Activated naive CD8-positive, alpha-beta T cell (primary cell): ENCODE measurements around the gene CT45A1.
"Not testable (repeated sequence)": the region's sequence is repeated elsewhere in the genome, so short reads cannot be mapped to it uniquely, and the experiment has no call there.

Experiments used
- H3K27ac Mint-ChIP-seq: one replicate; pipeline ENCODE4 v1.8.0; 2021; ENCODE audit warnings: mixed read lengths
- H3K27me3 Mint-ChIP-seq: one replicate; pipeline ENCODE4 v1.8.0; 2021; ENCODE audit warnings: mixed read lengths
- H3K36me3 Mint-ChIP-seq: one replicate; pipeline ENCODE4 v1.8.0; 2021; ENCODE audit warnings: mixed read lengths
- H3K4me1 Mint-ChIP-seq: one replicate; pipeline ENCODE4 v1.8.0; 2021; ENCODE audit warnings: low read depth, mixed read lengths
- H3K4me3 Mint-ChIP-seq: one replicate; pipeline ENCODE4 v1.8.0; 2021; ENCODE audit warnings: mild to moderate bottlenecking, mixed read lengths
- H3K9me3 Mint-ChIP-seq: one replicate; pipeline ENCODE4 v1.8.0; 2021; ENCODE audit warnings: low read depth, mixed read lengths

Gene CT45A1, protein sequence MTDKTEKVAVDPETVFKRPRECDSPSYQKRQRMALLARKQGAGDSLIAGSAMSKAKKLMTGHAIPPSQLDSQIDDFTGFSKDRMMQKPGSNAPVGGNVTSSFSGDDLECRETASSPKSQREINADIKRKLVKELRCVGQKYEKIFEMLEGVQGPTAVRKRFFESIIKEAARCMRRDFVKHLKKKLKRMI

GRCh38 chrX:135713183-135713689, at the start of gene CT45A1:
Gene CT45A1, plus strand, starts transcription at chrX:135713639. Its CDS starts 5,302 bp downstream, at chrX:135718941.
- H3K27me3 Mint-ChIP-seq, H3K27ac Mint-ChIP-seq, H3K36me3 Mint-ChIP-seq, H3K9me3 Mint-ChIP-seq, H3K4me3 Mint-ChIP-seq, H3K4me1 Mint-ChIP-seq: not testable (repeated sequence)

DNA sequence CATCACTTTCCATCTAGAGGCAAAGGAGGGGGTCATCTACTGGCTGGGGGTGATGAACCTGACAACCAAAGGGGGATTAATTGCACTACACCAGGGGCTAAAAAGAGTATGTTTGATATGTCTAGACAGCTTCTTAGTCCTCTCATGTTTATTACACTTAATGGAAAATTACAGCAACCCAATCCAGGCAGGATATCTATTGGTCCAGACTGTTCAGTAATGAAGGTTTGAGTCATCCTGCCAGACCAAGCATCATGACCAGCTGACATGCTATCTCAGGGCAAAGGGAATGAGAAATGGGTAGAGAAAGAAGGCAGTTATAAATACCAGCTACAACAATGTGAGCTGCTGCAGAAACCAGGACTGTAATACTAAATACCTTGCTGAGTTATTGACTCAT, 40.5 kb upstream of the CT45A1 start:
- H3K27ac Mint-ChIP-seq, H3K4me1 Mint-ChIP-seq, H3K27me3 Mint-ChIP-seq, H3K4me3 Mint-ChIP-seq, H3K9me3 Mint-ChIP-seq, H3K36me3 Mint-ChIP-seq: not testable (repeated sequence)

DNA sequence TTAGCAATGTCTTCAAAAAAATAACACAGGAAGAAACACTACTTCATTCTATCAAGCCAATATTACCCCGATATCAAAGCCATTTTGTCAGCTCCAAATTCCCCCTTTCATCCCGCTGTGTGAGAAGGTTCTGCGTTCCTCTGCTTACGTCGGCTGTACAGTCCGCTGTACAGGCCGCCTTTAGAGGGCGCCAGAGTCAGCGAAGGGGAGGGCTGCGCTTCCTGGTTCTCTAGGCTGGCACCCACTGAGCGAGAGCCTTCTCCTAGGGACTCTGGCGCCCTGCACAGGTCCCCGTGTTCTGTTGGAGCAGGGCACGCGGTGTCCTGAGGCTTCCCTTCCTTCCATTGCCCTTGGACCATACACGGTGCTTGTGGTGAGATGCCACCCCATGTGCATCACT, 25.3 kb upstream of the CT45A1 start:
- Mint-ChIP-seq H3K4me1 (no peaks in the 10 kb centered on the region), H3K36me3 (no peaks in the 10 kb centered on the region), H3K27ac (no peak overlapping the region), H3K4me3 (no peak overlapping the region), H3K9me3 (no peaks in the 10 kb centered on the region), H3K27me3 (peaks cover 11% of the 10 kb centered on the region)

- peaks cover 12% of the 10 kb centered on the region for H3K27me3 Mint-ChIP-seq
- H3K27ac Mint-ChIP-seq, result no peak overlapping the region
- H3K36me3 Mint-ChIP-seq, result no peaks in the 10 kb centered on the region
- H3K4me1 Mint-ChIP-seq, result no peaks in the 10 kb centered on the region
- H3K4me3 Mint-ChIP-seq, result no peak overlapping the region
- H3K9me3 Mint-ChIP-seq, result no peaks in the 10 kb centered on the region
Measured at GRCh38 chrX:135695471-135695870, 18.0 kb upstream of the CT45A1 start.

GRCh38 chrX:135697601-135698000, 15.8 kb upstream of the CT45A1 start:
- Mint-ChIP-seq H3K4me3 (no peak overlapping the region), H3K36me3 (no peaks in the 10 kb centered on the region), H3K27me3 (peaks cover 10% of the 10 kb centered on the region), H3K9me3 (no peaks in the 10 kb centered on the region), H3K4me1 (no peaks in the 10 kb centered on the region), H3K27ac (no peak overlapping the region)

GRCh38 chrX:135698924-135699323, 14.5 kb upstream of the CT45A1 start:
- no peaks in the 10 kb centered on the region for H3K9me3 Mint-ChIP-seq
- no peaks in the 10 kb centered on the region for H3K36me3 Mint-ChIP-seq
- no peak overlapping the region for H3K4me3 Mint-ChIP-seq
- peaks cover 10% of the 10 kb centered on the region for H3K27me3 Mint-ChIP-seq
- H3K4me1 Mint-ChIP-seq, result no peaks in the 10 kb centered on the region
- no peak overlapping the region for H3K27ac Mint-ChIP-seq

GRCh38 chrX:135707880-135708279, 5.6 kb upstream of the CT45A1 start:
- no peaks in the 10 kb centered on the region for H3K9me3 Mint-ChIP-seq
- H3K27me3 Mint-ChIP-seq, result peaks cover 10% of the 10 kb centered on the region
- H3K27ac Mint-ChIP-seq, result no peak overlapping the region
- H3K4me1 Mint-ChIP-seq, result no peaks in the 10 kb centered on the region
- no peaks in the 10 kb centered on the region for H3K36me3 Mint-ChIP-seq
- no peak overlapping the region for H3K4me3 Mint-ChIP-seq

GRCh38 chrX:135713795-135714194, 356 bp downstream of the CT45A1 start:
- H3K36me3 Mint-ChIP-seq, result no peaks in the 10 kb centered on the region
- H3K4me3 Mint-ChIP-seq, result no peak overlapping the region
- H3K9me3 Mint-ChIP-seq, result no peaks in the 10 kb centered on the region
- no peaks in the 10 kb centered on the region for H3K27me3 Mint-ChIP-seq
- H3K27ac Mint-ChIP-seq, result no peak overlapping the region
- no peaks in the 10 kb centered on the region for H3K4me1 Mint-ChIP-seq

DNA sequence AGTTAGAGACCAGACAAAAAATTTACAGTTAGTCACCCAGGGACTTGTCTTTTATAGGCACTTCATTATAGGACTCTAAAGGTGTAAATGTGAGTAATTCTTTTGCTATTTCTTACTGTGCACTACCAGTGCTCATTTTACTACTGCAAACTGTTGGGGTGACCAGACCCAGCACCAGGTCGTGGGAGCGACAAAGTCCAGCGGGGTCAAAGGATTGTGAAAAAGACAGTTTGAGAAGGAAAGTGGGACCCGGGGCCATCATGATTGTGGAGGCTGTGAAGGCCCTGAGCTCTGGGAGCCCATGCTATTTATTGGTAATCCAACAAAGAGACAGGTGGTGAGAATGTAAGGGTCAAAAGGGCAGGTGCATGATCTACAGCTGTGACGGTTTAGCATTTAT, 21.2 kb downstream of the CT45A1 start:
- H3K36me3 Mint-ChIP-seq, H3K4me3 Mint-ChIP-seq, H3K9me3 Mint-ChIP-seq, H3K27me3 Mint-ChIP-seq, H3K4me1 Mint-ChIP-seq, H3K27ac Mint-ChIP-seq: not testable (repeated sequence)

GRCh38 chrX:135737366-135738071, 24.1 kb downstream of the CT45A1 start:
- Mint-ChIP-seq H3K27ac (no peak overlapping the region), H3K9me3 (no peaks in the 10 kb centered on the region), H3K4me1 (no peaks in the 10 kb centered on the region), H3K27me3 (peaks cover 2% of the 10 kb centered on the region), H3K4me3 (no peak overlapping the region), H3K36me3 (no peaks in the 10 kb centered on the region)

DNA sequence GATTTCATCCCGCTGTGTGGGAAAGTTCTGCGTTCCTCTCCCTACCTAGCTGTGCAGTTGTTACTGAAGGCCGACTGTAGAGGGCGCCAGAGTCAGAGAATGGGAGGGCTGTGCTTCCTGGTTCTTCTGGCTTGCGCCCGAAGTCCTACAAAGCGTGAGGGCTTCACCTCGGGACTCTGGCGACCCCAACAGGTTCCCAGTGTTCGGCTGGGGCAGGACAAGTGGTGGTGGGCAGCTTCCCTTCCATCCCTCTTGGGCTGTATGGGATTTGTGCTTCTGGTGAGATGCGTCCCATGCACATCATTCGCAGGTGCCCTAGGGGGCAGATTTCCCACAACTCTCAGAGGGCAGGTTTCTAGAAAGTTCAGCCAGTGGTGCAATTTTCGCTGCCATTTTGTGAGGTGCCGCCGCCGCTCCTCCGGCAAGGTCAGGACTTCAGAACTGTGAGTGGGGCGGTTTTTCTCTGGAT, 27.3 kb downstream of the CT45A1 start:
- Mint-ChIP-seq H3K27me3 (peaks cover 4% of the 10 kb centered on the region), H3K9me3 (no peaks in the 10 kb centered on the region), H3K4me1 (no peaks in the 10 kb centered on the region), H3K27ac (no peak overlapping the region), H3K4me3 (no peak overlapping the region), H3K36me3 (no peaks in the 10 kb centered on the region)

- Mint-ChIP-seq H3K9me3 (no peaks in the 10 kb centered on the region), H3K4me1 (no peaks in the 10 kb centered on the region), H3K4me3 (no peak overlapping the region), H3K27me3 (peaks cover 4% of the 10 kb centered on the region), H3K27ac (no peak overlapping the region), H3K36me3 (no peaks in the 10 kb centered on the region)
Measured at GRCh38 chrX:135741192-135741715, 27.8 kb downstream of the CT45A1 start.

GRCh38 chrX:135744739-135745138, 31.3 kb downstream of the CT45A1 start:
- not testable (repeated sequence) for H3K36me3 Mint-ChIP-seq, H3K9me3 Mint-ChIP-seq, H3K4me1 Mint-ChIP-seq, H3K4me3 Mint-ChIP-seq, H3K27me3 Mint-ChIP-seq, H3K27ac Mint-ChIP-seq

DNA sequence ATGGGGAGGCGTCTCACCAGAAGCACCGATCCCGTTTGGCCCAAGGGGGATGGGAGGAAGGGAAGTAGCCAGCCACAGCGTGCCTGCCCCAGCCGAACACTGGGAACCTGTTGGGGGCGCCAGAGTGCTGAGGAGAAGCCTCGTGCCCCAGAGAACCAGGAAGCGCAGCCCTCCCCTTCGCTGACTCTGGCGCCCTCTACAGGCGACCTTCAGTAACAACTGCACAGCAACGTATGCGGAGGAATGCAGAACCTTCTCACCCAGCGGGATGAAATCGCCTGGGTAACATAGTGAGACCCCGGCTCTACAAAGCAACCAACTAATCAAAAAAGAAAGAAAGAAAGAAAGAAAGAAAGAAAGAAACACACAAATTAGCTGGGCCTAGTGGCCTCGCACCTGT, 54.7 kb downstream of the CT45A1 start, which contains the start of gene CT45A3:
Gene CT45A3, minus strand, starts transcription at position 101 of the 400 bp plus-strand sequence. CDS start 3,747 bp downstream, outside the sequence.
- not testable (repeated sequence) for H3K9me3 Mint-ChIP-seq, H3K4me3 Mint-ChIP-seq, H3K27ac Mint-ChIP-seq, H3K36me3 Mint-ChIP-seq, H3K27me3 Mint-ChIP-seq, H3K4me1 Mint-ChIP-seq
